SK-N-SH treated with all-trans-retinoic acid at 6 μM for 48 hours (cell line): Measurements from ENCODE around the gene IL4R.

Source experiments
- CSRNP3 ChIP-seq: fragments of 250-450 bp; sonication (Bioruptor Pico); IDR thresholded peaks from 2 replicates; pipeline ENCODE4 v1.5.1; 2021; ENCODE audit warnings: mild to moderate bottlenecking, moderate library complexity
- ZFP3 ChIP-seq: fragments of 250-450 bp; sonication (Bioruptor Pico); IDR thresholded peaks from 2 replicates; pipeline ENCODE4 v1.5.0; 2020; ENCODE audit warnings: mild to moderate bottlenecking, moderate library complexity
- TF ChIP-seq, protein P1 (sequence below): fragments of 250-450 bp; sonication (Bioruptor Pico); IDR thresholded peaks from 2 replicates; pipeline ENCODE4 v1.8.0; 2020; ENCODE audit warnings: mild to moderate bottlenecking, moderate library complexity, borderline replicate concordance
- TF ChIP-seq, protein P2 (sequence below): fragments of 250-450 bp; sonication (Bioruptor Pico); IDR thresholded peaks from 2 replicates; pipeline ENCODE4 v1.5.1; 2020; ENCODE audit warnings: low read depth, mild to moderate bottlenecking, moderate library complexity
- TF ChIP-seq, protein P3 (sequence below): fragments of 250-450 bp; sonication (Bioruptor Pico); IDR thresholded peaks from 2 replicates; pipeline ENCODE4 v1.5.0; 2020; ENCODE audit warnings: mild to moderate bottlenecking, moderate library complexity

GRCh38 chr16:27381974-27382855, 68.4 kb downstream of the IL4R start:
- TF ChIP-seq CSRNP3 (no peak), ZFP3 (CRISPR knock-in tag) (no peak)
- TF ChIP-seq, protein P1, sequence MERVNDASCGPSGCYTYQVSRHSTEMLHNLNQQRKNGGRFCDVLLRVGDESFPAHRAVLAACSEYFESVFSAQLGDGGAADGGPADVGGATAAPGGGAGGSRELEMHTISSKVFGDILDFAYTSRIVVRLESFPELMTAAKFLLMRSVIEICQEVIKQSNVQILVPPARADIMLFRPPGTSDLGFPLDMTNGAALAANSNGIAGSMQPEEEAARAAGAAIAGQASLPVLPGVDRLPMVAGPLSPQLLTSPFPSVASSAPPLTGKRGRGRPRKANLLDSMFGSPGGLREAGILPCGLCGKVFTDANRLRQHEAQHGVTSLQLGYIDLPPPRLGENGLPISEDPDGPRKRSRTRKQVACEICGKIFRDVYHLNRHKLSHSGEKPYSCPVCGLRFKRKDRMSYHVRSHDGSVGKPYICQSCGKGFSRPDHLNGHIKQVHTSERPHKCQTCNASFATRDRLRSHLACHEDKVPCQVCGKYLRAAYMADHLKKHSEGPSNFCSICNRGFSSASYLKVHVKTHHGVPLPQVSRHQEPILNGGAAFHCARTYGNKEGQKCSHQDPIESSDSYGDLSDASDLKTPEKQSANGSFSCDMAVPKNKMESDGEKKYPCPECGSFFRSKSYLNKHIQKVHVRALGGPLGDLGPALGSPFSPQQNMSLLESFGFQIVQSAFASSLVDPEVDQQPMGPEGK (CRISPR knock-in tag): no peak
- TF ChIP-seq, protein P2, sequence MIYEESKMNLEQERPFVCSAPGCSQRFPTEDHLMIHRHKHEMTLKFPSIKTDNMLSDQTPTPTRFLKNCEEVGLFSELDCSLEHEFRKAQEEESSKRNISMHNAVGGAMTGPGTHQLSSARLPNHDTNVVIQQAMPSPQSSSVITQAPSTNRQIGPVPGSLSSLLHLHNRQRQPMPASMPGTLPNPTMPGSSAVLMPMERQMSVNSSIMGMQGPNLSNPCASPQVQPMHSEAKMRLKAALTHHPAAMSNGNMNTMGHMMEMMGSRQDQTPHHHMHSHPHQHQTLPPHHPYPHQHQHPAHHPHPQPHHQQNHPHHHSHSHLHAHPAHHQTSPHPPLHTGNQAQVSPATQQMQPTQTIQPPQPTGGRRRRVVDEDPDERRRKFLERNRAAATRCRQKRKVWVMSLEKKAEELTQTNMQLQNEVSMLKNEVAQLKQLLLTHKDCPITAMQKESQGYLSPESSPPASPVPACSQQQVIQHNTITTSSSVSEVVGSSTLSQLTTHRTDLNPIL (CRISPR knock-in tag): no peak
- TF ChIP-seq, protein P3, sequence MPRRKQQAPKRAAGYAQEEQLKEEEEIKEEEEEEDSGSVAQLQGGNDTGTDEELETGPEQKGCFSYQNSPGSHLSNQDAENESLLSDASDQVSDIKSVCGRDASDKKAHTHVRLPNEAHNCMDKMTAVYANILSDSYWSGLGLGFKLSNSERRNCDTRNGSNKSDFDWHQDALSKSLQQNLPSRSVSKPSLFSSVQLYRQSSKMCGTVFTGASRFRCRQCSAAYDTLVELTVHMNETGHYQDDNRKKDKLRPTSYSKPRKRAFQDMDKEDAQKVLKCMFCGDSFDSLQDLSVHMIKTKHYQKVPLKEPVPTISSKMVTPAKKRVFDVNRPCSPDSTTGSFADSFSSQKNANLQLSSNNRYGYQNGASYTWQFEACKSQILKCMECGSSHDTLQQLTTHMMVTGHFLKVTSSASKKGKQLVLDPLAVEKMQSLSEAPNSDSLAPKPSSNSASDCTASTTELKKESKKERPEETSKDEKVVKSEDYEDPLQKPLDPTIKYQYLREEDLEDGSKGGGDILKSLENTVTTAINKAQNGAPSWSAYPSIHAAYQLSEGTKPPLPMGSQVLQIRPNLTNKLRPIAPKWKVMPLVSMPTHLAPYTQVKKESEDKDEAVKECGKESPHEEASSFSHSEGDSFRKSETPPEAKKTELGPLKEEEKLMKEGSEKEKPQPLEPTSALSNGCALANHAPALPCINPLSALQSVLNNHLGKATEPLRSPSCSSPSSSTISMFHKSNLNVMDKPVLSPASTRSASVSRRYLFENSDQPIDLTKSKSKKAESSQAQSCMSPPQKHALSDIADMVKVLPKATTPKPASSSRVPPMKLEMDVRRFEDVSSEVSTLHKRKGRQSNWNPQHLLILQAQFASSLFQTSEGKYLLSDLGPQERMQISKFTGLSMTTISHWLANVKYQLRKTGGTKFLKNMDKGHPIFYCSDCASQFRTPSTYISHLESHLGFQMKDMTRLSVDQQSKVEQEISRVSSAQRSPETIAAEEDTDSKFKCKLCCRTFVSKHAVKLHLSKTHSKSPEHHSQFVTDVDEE (CRISPR knock-in tag): no peak
